WI38 (cell line): ENCODE results near the gene EIF4A3.

Experiments
- H3K4me3 ChIP-seq: 2 replicates; pipeline ENCODE4 v1.5.1; 2011; ENCODE audit warnings: low read depth, mild to moderate bottlenecking, control low read depth, low read length
- TF ChIP-seq, protein P1 (sequence below): IDR thresholded peaks from 2 replicates; pipeline ENCODE4 v1.5.1; 2012; ENCODE audit warnings: low read depth, mild to moderate bottlenecking, control low read depth, low read length

The EIF4A3 gene

DNA sequence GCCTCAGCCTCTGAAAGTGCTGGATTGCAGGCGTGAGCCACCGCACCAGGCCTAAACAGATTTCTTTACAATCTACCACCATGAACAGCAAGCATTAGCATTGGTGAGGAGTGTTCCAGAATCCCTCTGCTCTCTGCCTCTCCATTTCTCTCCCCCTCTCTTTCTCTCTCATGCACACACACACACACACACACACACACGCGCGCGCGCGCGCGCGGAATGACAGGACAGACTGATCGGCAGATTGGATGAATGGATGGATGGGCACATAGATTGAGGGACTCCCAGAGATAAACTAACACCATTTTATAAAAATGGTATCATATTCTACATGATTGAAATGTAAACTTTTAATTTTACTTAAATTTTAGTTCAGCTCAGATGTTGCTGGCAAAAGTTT is 26.2 kb upstream of the EIF4A3 start:
- no peak overlapping the region for H3K4me3 ChIP-seq

DNA sequence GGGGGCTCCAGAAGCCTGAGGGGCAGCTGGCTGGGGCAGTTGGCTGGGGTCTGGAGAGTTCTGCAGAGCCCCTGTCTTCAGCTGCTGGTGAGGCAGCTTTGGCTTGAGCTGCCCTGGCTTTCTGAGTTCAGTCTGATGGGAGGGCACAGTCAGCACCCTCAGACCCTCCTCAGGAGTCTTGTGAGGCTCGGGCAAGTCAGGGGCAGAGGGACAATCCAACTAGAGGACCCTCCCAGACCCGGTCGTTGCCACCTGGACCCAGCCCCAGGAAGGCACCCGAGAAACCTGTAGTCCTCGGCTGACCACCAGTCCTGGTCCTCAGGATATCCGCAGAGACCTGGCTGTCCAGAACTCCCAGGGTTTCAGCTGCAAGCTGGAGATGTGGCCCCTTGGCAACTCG is 24.8 kb upstream of the EIF4A3 start:
- TF ChIP-seq, protein P1, sequence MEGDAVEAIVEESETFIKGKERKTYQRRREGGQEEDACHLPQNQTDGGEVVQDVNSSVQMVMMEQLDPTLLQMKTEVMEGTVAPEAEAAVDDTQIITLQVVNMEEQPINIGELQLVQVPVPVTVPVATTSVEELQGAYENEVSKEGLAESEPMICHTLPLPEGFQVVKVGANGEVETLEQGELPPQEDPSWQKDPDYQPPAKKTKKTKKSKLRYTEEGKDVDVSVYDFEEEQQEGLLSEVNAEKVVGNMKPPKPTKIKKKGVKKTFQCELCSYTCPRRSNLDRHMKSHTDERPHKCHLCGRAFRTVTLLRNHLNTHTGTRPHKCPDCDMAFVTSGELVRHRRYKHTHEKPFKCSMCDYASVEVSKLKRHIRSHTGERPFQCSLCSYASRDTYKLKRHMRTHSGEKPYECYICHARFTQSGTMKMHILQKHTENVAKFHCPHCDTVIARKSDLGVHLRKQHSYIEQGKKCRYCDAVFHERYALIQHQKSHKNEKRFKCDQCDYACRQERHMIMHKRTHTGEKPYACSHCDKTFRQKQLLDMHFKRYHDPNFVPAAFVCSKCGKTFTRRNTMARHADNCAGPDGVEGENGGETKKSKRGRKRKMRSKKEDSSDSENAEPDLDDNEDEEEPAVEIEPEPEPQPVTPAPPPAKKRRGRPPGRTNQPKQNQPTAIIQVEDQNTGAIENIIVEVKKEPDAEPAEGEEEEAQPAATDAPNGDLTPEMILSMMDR, result no peak
- no peak overlapping the region for H3K4me3 ChIP-seq

More for the DNA sequence above, 26.2 kb upstream of the EIF4A3 start:
- TF ChIP-seq, protein P1, result no peak

DNA sequence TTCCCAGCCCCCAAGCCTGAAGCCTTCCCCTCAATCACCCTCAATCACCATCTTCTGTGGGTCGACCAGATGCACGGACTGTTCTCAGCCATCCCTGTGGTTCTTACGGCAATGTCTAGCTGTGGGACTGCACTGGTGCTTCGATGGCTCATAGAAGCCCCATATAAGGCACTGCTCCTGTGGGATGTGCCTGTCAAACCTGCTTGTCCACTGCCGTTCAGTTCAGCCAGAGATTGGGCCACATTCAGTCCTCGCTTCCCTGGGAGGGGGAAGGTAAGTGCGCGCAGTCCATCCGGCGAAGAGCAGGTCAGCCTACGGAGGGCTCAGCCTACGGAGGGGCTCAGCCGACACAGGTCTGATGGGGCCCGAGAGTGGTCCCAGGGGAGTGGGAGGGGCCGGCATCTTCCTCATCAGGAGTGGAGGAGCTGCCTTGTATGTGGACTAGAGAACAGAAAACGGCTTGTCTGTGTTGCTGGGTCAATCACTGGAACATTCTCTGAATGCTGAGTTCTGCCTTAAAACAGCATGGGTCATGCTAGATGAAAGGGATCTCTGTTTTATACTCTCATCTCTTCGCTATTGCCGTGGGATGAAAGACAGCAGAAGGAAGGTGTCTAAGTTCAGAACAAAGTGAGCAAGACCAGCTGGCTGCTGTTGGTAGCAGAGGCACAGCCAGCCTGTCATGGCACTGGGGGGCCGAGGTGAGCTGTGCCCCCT is 23.0 kb upstream of the EIF4A3 start, which contains the start of gene CARD14:
Gene CARD14 (plus strand): TSS at position 247 of the 717 bp plus-strand sequence. CDS start 11,409 bp downstream, outside the sequence.
- TF ChIP-seq, protein P1, result no peak
- no peak within 1 kb of the TSS for H3K4me3 ChIP-seq

DNA sequence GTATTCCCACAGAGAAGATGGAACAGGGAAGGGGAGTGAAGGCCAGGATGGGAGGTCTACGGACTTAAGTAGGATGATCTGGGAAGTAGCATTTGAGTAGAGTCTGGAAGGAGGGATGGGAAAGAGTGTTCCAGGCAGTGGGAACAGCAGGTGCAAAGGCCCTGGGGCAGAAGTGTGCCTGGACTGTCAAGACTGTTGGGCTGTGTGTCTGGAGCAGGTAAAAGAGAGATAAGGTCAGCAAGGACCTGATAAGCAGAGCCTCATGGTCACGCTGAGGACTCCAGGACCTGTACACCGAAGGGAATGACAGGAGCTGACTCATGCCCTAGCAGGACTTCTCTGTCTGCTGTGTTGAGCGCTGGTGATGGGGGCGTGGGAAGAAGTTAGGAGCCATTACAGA is 22.2 kb upstream of the EIF4A3 start:
- TF ChIP-seq, protein P1, result no peak
- H3K4me3 ChIP-seq, result no peak overlapping the region

DNA sequence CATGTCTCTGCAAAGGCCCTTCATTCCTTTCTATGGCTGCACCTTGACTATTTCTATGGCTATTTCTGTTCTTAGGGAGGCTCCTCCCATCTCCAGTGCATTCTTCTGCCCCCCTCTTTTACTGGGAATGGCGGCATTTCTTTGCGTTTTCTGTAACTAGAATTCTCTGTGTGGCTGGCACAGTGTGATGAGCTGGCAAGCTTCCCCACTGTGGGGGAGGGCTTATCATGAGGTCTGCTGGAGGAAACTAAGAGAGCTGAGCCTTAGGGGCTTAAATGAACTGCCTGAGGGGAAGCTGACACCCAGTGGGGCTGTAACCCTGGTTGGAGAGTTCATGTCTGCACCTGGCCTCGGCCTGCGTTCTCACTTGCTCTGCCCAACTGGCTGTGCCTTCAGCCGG is 21.4 kb upstream of the EIF4A3 start:
- H3K4me3 ChIP-seq, result no peak overlapping the region
- TF ChIP-seq, protein P1, result no peak

DNA sequence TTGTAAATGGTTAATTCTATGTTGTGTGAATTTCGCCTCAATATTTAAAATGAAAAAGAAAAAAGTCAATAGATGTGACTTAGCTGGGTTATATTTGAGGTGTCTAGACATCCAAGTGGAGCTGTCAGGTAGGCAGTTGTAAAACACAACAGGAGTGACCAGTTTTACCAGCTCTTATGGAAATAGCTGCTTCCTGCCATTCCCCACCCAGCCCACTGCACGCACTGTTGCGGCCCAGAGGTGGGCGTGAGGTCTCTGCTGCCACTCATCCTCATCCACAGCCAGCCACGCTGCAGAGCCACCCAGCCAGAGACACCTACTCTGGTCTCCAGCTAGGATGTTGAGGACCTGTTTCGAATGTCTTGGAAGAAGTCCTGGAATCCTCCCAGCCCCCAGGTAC is 19.5 kb upstream of the EIF4A3 start:
- H3K4me3 ChIP-seq, result no peak overlapping the region

DNA sequence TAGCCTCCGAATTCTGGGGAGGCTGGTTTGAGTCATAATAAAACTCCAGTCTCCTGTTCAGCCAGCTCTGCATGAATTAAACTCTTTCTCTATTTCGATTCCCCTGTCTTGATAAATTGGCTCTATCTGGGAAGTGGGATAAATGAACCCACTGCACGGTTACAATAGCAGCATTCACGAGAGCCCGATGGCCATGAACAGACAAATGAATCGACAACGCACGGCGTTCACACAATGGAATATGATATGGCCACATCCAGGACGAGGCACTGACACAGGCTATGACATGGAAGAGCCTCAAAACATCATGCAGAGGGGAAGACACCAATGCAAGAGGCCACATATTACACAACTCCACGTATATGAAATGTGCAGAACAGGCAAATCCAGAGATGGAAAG is 17.3 kb upstream of the EIF4A3 start:
- no peak overlapping the region for H3K4me3 ChIP-seq
- TF ChIP-seq, protein P1, result no peak

More for the DNA sequence above, 19.5 kb upstream of the EIF4A3 start:
- TF ChIP-seq, protein P1, result no peak
